SK-N-SH treated with all-trans-retinoic acid at 6 μM for 48 hours (cell line): ENCODE data around the gene TNS1.

Experiments used
- ATAC-seq: fragments of 200-7000 bp; cut with Tn5 transposase; 3 replicates; pipeline ENCODE4 v1.9.1; 2020; ENCODE audit warnings: mild to moderate bottlenecking, moderate library complexity
- BACH2 ChIP-seq: fragments of 250-450 bp; sonication (Bioruptor Pico); IDR thresholded peaks from 2 replicates; pipeline ENCODE4 v1.9.0; 2021; ENCODE audit warnings: mild to moderate bottlenecking, borderline replicate concordance
- CSDC2 ChIP-seq: fragments of 250-450 bp; sonication (Bioruptor Pico); IDR thresholded peaks from 2 replicates; pipeline ENCODE4 v1.5.0; 2020; ENCODE audit warnings: mild to moderate bottlenecking, moderate library complexity
- ESRRG ChIP-seq: fragments of 250-450 bp; sonication (Bioruptor Pico); IDR thresholded peaks from 2 replicates; pipeline ENCODE4 v1.6.1; 2021; ENCODE audit warnings: mild to moderate bottlenecking
- ISL1 ChIP-seq: fragments of 250-450 bp; sonication (Bioruptor Pico); IDR thresholded peaks from 2 replicates; pipeline ENCODE4 v2.1.2; 2022; ENCODE audit warnings: mild to moderate bottlenecking, moderate library complexity
- OSR1 ChIP-seq: fragments of 250-450 bp; sonication (Bioruptor Pico); IDR thresholded peaks from 2 replicates; pipeline ENCODE4 v1.8.0; 2022; ENCODE audit warnings: moderate library complexity, mild to moderate bottlenecking, inconsistent platforms
- RARB ChIP-seq: fragments of 250-450 bp; sonication (Bioruptor Pico); IDR thresholded peaks from 2 replicates; pipeline ENCODE4 v1.8.0; 2021; ENCODE audit warnings: mild to moderate bottlenecking, moderate library complexity
- TCF4 ChIP-seq: fragments of 250-450 bp; sonication (Bioruptor Pico); IDR thresholded peaks from 2 replicates; pipeline ENCODE4 v1.8.0; 2021; ENCODE audit warnings: mild to moderate bottlenecking, moderate library complexity, borderline replicate concordance
- TOX ChIP-seq: fragments of 250-450 bp; sonication (Bioruptor Pico); IDR thresholded peaks from 2 replicates; pipeline ENCODE4 v1.8.0; 2021; ENCODE audit warnings: mild to moderate bottlenecking, moderate library complexity, borderline replicate concordance
- ZFP3 ChIP-seq: fragments of 250-450 bp; sonication (Bioruptor Pico); IDR thresholded peaks from 2 replicates; pipeline ENCODE4 v1.5.0; 2020; ENCODE audit warnings: mild to moderate bottlenecking, moderate library complexity
- ZFP30 ChIP-seq: fragments of 450-650 bp; formaldehyde crosslinking; IDR thresholded peaks from 2 replicates; pipeline ENCODE4 v1.5.0; 2022; ENCODE audit warnings: mild to moderate bottlenecking, moderate library complexity
- ZNF565 ChIP-seq: fragments of 450-650 bp; formaldehyde crosslinking; conservative IDR thresholded peaks from 2 replicates; pipeline ENCODE4 v1.5.0; 2020; ENCODE audit warnings: low read depth, mild to moderate bottlenecking, moderate library complexity
- ZNF70 ChIP-seq: fragments of 450-650 bp; formaldehyde crosslinking; IDR thresholded peaks from 2 replicates; pipeline ENCODE4 v1.5.0; 2020; ENCODE audit warnings: mild to moderate bottlenecking, moderate library complexity
- ZNF8 ChIP-seq: fragments of 450-650 bp; formaldehyde crosslinking; IDR thresholded peaks from 2 replicates; pipeline ENCODE4 v1.5.0; 2020; ENCODE audit warnings: mild to moderate bottlenecking, moderate library complexity
- TF ChIP-seq, protein P1 (sequence below): fragments of 250-450 bp; sonication (Bioruptor Pico); IDR thresholded peaks from 2 replicates; pipeline ENCODE4 v1.5.1; 2021; ENCODE audit warnings: mild to moderate bottlenecking, moderate library complexity
- TF ChIP-seq, protein P2 (sequence below): fragments of 250-450 bp; sonication (Bioruptor Pico); IDR thresholded peaks from 2 replicates; pipeline ENCODE4 v1.5.1; 2020; ENCODE audit warnings: low read depth, mild to moderate bottlenecking, moderate library complexity
- TF ChIP-seq, protein P3 (sequence below): fragments of 250-450 bp; sonication (Bioruptor Pico); IDR thresholded peaks from 2 replicates; pipeline ENCODE4 v1.5.0; 2020; ENCODE audit warnings: mild to moderate bottlenecking, moderate library complexity
- TF ChIP-seq, protein P4 (sequence below): fragments of 250-450 bp; sonication (Bioruptor Pico); IDR thresholded peaks from 2 replicates; pipeline ENCODE4 v1.8.0; 2020; ENCODE audit warnings: mild to moderate bottlenecking, moderate library complexity, borderline replicate concordance

Gene TNS1

DNA sequence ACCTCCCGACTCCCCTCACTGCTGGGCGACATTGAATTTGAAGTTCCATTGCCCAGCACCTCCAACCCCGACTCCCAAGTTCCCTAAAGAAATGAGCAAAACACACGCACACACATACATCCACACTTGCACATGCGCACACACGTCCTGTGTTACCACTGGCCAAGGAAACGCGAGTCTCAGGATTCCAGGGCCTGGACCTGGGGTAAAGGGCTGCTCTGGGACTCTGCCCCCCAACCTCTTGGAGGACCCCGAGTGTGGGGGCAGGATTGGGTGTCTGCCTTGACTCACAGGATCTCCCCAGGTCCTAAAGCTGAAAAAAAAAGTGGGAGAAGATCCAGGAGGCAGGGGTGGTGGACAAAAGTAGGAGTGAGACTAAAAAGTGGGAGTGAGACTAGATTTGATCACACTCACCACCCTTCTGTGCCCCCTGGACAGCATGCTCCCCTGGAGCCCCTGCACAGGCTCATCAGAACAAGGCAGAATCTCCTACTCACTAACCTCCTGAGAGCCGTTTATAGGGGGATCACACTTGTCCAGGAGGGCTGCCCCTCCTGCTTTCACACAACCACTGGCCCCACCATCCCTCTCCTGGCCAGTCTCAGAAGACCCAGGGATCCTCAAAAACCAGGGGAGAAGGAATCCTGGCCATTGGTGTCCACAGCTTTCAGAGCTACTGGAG is 202.2 kb downstream of the TNS1 start:
- TF ChIP-seq ZFP30 (CRISPR knock-in tag) (no peak), TOX (CRISPR knock-in tag) (no peak), ZFP3 (CRISPR knock-in tag) (no peak), ZNF70 (CRISPR knock-in tag) (no peak), RARB (CRISPR knock-in tag) (no peak)
- TF ChIP-seq, protein P1, sequence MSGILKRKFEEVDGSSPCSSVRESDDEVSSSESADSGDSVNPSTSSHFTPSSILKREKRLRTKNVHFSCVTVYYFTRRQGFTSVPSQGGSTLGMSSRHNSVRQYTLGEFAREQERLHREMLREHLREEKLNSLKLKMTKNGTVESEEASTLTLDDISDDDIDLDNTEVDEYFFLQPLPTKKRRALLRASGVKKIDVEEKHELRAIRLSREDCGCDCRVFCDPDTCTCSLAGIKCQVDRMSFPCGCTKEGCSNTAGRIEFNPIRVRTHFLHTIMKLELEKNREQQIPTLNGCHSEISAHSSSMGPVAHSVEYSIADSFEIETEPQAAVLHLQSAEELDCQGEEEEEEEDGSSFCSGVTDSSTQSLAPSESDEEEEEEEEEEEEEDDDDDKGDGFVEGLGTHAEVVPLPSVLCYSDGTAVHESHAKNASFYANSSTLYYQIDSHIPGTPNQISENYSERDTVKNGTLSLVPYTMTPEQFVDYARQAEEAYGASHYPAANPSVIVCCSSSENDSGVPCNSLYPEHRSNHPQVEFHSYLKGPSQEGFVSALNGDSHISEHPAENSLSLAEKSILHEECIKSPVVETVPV (CRISPR knock-in tag), result no peak
- TF ChIP-seq, protein P2, sequence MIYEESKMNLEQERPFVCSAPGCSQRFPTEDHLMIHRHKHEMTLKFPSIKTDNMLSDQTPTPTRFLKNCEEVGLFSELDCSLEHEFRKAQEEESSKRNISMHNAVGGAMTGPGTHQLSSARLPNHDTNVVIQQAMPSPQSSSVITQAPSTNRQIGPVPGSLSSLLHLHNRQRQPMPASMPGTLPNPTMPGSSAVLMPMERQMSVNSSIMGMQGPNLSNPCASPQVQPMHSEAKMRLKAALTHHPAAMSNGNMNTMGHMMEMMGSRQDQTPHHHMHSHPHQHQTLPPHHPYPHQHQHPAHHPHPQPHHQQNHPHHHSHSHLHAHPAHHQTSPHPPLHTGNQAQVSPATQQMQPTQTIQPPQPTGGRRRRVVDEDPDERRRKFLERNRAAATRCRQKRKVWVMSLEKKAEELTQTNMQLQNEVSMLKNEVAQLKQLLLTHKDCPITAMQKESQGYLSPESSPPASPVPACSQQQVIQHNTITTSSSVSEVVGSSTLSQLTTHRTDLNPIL (CRISPR knock-in tag), result no peak
- no peak for ATAC-seq

DNA sequence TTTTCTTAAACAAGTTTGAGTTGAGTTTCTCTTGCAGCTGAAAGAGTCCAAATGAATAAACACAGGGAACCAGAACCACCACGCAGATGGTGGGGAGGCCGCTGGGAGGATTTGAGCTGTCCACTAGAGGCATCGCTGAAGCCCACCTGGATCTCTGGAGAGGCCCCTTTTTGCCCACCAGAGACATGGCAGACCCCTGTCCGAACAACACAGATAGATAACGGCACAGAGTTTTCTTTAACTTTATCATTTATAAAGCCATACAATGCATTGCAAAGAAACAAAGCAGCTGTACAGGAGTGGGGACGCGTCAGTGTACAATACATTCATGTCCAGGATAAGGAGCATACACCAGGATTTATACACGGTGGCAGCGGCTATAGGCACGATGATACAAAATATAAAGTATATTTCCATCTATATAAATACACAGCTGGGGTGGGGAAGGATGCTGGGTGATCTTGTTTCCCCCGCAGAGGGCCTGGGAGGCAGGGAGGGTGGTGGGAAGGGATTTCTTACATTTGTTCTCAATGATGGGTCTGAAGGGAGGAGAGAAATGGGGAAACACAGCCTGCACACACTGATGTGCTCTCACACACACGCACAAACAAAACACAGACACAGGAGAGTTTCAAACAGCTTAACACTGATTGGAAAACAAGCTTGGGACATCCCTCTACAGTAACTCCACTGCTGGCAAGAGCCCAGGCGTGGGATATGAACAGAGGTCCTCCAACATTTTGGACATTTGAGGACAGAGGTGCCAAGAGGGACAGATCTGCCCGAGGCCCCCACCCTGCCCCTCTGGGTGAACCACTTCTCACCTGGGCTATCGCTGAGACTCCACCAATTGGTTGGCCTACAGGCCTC is 203.0 kb downstream of the TNS1 start:
- no peak for TF ChIP-seq ZFP30 (CRISPR knock-in tag)
- TF ChIP-seq, protein P2 (CRISPR knock-in tag), result no peak
- TF ChIP-seq ZFP3 (CRISPR knock-in tag), result no peak
- TF ChIP-seq, protein P3, sequence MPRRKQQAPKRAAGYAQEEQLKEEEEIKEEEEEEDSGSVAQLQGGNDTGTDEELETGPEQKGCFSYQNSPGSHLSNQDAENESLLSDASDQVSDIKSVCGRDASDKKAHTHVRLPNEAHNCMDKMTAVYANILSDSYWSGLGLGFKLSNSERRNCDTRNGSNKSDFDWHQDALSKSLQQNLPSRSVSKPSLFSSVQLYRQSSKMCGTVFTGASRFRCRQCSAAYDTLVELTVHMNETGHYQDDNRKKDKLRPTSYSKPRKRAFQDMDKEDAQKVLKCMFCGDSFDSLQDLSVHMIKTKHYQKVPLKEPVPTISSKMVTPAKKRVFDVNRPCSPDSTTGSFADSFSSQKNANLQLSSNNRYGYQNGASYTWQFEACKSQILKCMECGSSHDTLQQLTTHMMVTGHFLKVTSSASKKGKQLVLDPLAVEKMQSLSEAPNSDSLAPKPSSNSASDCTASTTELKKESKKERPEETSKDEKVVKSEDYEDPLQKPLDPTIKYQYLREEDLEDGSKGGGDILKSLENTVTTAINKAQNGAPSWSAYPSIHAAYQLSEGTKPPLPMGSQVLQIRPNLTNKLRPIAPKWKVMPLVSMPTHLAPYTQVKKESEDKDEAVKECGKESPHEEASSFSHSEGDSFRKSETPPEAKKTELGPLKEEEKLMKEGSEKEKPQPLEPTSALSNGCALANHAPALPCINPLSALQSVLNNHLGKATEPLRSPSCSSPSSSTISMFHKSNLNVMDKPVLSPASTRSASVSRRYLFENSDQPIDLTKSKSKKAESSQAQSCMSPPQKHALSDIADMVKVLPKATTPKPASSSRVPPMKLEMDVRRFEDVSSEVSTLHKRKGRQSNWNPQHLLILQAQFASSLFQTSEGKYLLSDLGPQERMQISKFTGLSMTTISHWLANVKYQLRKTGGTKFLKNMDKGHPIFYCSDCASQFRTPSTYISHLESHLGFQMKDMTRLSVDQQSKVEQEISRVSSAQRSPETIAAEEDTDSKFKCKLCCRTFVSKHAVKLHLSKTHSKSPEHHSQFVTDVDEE (CRISPR knock-in tag), result no peak
- TF ChIP-seq RARB (CRISPR knock-in tag), result no peak
- TF ChIP-seq TCF4 (CRISPR knock-in tag), result no peak
- no peak for TF ChIP-seq BACH2 (CRISPR knock-in tag)
- TF ChIP-seq, all 23 proteins: peak for 0
- no peak for ATAC-seq

DNA sequence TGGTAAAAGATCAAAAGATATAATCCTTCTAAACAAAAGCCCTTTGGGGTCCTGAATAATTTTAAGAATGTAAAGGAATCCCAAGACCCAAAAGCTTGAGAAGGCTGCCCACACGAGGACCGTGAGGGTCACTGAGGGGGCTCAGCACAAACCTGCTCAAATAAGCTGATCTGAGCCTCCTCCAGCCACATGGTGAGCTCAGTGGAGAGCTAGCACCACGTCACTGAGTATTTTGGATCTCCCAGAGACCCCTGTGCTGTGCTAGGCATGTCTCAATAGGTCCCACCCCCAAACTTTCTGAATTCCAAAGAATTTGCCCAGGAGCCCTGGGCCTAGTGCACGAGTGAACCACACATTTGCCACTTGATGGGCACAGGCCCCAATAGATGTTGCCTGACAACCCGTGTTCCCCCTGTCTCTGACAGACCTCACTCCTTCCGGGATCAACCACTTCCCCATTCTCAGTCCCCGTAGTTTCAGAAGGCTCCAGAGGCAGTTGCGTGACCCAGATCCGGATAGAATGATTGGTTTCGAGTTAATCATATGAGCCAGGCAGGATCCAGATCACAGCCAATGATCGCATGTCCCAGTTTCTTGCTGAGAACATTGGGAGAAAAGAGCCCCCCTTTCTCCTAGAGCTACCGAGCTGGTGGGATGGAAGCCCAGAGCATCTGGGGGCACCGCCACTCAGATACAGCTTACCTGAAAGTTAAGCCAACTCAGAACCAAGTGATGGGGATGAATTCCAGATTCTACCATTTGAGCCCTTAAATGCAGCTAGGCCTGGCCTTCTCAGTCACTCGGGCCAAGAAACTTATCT is 203.8 kb downstream of the TNS1 start:
- no peak for ATAC-seq
- TF ChIP-seq CSDC2 (no peak), ZNF565 (CRISPR knock-in tag) (no peak), ZFP30 (CRISPR knock-in tag) (no peak), TCF4 (CRISPR knock-in tag) (no peak), ZNF70 (CRISPR knock-in tag) (no peak), TOX (CRISPR knock-in tag) (no peak), ESRRG (CRISPR knock-in tag) (no peak), RARB (CRISPR knock-in tag) (no peak), OSR1 (no peak), ISL1 (CRISPR knock-in tag) (no peak), BACH2 (CRISPR knock-in tag) (no peak), ZNF8 (CRISPR knock-in tag) (no peak)
- TF ChIP-seq, protein P4, sequence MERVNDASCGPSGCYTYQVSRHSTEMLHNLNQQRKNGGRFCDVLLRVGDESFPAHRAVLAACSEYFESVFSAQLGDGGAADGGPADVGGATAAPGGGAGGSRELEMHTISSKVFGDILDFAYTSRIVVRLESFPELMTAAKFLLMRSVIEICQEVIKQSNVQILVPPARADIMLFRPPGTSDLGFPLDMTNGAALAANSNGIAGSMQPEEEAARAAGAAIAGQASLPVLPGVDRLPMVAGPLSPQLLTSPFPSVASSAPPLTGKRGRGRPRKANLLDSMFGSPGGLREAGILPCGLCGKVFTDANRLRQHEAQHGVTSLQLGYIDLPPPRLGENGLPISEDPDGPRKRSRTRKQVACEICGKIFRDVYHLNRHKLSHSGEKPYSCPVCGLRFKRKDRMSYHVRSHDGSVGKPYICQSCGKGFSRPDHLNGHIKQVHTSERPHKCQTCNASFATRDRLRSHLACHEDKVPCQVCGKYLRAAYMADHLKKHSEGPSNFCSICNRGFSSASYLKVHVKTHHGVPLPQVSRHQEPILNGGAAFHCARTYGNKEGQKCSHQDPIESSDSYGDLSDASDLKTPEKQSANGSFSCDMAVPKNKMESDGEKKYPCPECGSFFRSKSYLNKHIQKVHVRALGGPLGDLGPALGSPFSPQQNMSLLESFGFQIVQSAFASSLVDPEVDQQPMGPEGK (CRISPR knock-in tag), result no peak
- TF ChIP-seq, protein P3 (CRISPR knock-in tag), result no peak
- TF ChIP-seq, protein P2 (CRISPR knock-in tag), result no peak
